PC-9 (cell line): ENCODE measurements around the gene APMAP. TPM values are rescaled to one million over a fixed set of nuclear protein-coding genes. Genes with fewer than 3 reads are reported as not detected.

ENCODE experiments used
- BruUV-seq: library from RNA; stranded (reverse); fragments of 400-500 nt; replicated peaks from 2 replicates; lab custom pipeline; 2021; lab: Mats Ljungman, UMichigan
- CTCF ChIA-PET: fragments of 300-600 bp; sonication (Branson Sonifier 250); formaldehyde crosslinking; loops from one replicate; lab custom pipeline; 2022; ENCODE audit warnings: antibody characterized with exemption; lab: Charles Lee
- POLR2A ChIA-PET: fragments of 300-600 bp; sonication (Branson Sonifier 250); formaldehyde crosslinking; loops from one replicate; lab custom pipeline; 2022; ENCODE audit warnings: antibody characterized with exemption; ENCODE audit not compliant: unreplicated experiment; lab: Charles Lee
- DNase-seq, 2 experiments: peaks; one replicate each; pipeline versions ENCODE4 v3.0.0 to v3.0.0-alpha.2; 2015 to 2022; ENCODE audit warnings: mixed read lengths in 1 of 2
- H2AFZ ChIP-seq: fragments of 200-600 bp; sonication (generic); 2 replicates; pipeline ENCODE4 v1.8.1; 2017; ENCODE audit warnings: antibody characterized with exemption
- H3F3A ChIP-seq: fragments of 200-600 bp; sonication (generic); 2 replicates; pipeline ENCODE4 v1.8.1; 2017; ENCODE audit warnings: antibody characterized with exemption, mild to moderate bottlenecking, low read depth; ENCODE audit not compliant: insufficient read depth
- H3K27ac ChIP-seq: fragments of 200-600 bp; sonication (generic); 2 replicates; pipeline ENCODE4 v1.6.1; 2016; ENCODE audit warnings: mixed run types
- H3K27me3 ChIP-seq: fragments of 200-600 bp; sonication (generic); 2 replicates; pipeline ENCODE4 v1.6.1; 2016; ENCODE audit warnings: low read depth, mixed run types; ENCODE audit not compliant: insufficient read depth
- H3K36me3 ChIP-seq: fragments of 200-600 bp; sonication (generic); 2 replicates; pipeline ENCODE4 v1.6.1; 2016; ENCODE audit warnings: low read depth, mixed run types
- H3K4me1 ChIP-seq: fragments of 200-600 bp; sonication (generic); replicated peaks from 2 replicates; pipeline ENCODE4 v1.6.1; 2016; ENCODE audit warnings: mixed run types; ENCODE audit not compliant: insufficient read depth
- H3K4me2 ChIP-seq: fragments of 200-600 bp; sonication (generic); 2 replicates; pipeline ENCODE4 v1.6.1; 2017; ENCODE audit warnings: mixed run types
- H3K4me3 ChIP-seq: fragments of 200-600 bp; sonication (generic); 2 replicates; pipeline ENCODE4 v1.6.1; 2016; ENCODE audit warnings: mixed run types
- H3K79me2 ChIP-seq: fragments of 200-600 bp; sonication (generic); 2 replicates; pipeline ENCODE4 v1.6.1; 2017; ENCODE audit warnings: low read depth, mixed run types
- H3K9me2 ChIP-seq: fragments of 200-600 bp; sonication (generic); 2 replicates; pipeline ENCODE4 v1.8.1; 2017; ENCODE audit warnings: mild to moderate bottlenecking; ENCODE audit not compliant: insufficient read depth
- H3K9me3 ChIP-seq: fragments of 200-600 bp; sonication (generic); 2 replicates; pipeline ENCODE4 v1.8.1; 2016; ENCODE audit warnings: low read depth; ENCODE audit not compliant: insufficient read depth
- H4K20me1 ChIP-seq: fragments of 200-600 bp; sonication (generic); 2 replicates; pipeline ENCODE4 v1.8.1; 2017; ENCODE audit not compliant: insufficient read depth
- CTCF ChIP-seq: fragments of 200-600 bp; sonication (generic); conservative IDR thresholded peaks from 2 replicates; pipeline ENCODE4 v1.6.1; 2017; ENCODE audit warnings: mixed run types, antibody characterized with exemption, mild to moderate bottlenecking, moderate library complexity
- EZH2 ChIP-seq: fragments of 200-600 bp; sonication (generic); IDR thresholded peaks from 2 replicates; pipeline ENCODE4 v1.8.0; 2017; ENCODE audit warnings: antibody characterized with exemption, low read depth
- intact Hi-C: fragments of 100-400 bp; cut with micrococcal nuclease; formaldehyde crosslinking; loops from one replicate; pipeline ENCODE4 v1.10.0; 2022; ENCODE audit not compliant: unreplicated experiment
- total RNA-seq: library from RNA; stranded (reverse); gene quantifications from 2 replicates; pipeline ENCODE4 v1.2.3, GENCODE V29; 2021

APMAP gene
- total RNA-seq, 1 experiment from 2014 or later, result 103 TPM

GRCh38 chr20:24971376-24972101 is 21.0 kb downstream of the APMAP start:
- Histone ChIP-seq H3K4me2 (no peak overlapping the region), H3K27me3 (no peaks in the 10 kb centered on the region), H2AFZ (no peak overlapping the region), H4K20me1 (no peaks in the 10 kb centered on the region), H3K27ac (no peak overlapping the region), H3K4me1 (no peaks in the 10 kb centered on the region), H3K9me2 (no peaks in the 10 kb centered on the region), H3K4me3 (no peak overlapping the region), H3K36me3 (peaks cover 28% of the 10 kb centered on the region), H3F3A (no peaks in the 10 kb centered on the region), H3K79me2 (no peaks in the 10 kb centered on the region), H3K9me3 (0 out of 2 replicates have a peak, but pooled peaks cover 5% of the 10 kb centered on the region)
- CTCF ChIA-PET, result no interaction called here
- TF ChIP-seq EZH2 (no peak), CTCF (no peak)
- DNase-seq, result no peak
- no TSS peak for BruUV-seq
- intact Hi-C loops, result no loop called here
- POLR2A ChIA-PET, result no interaction called here

DNA sequence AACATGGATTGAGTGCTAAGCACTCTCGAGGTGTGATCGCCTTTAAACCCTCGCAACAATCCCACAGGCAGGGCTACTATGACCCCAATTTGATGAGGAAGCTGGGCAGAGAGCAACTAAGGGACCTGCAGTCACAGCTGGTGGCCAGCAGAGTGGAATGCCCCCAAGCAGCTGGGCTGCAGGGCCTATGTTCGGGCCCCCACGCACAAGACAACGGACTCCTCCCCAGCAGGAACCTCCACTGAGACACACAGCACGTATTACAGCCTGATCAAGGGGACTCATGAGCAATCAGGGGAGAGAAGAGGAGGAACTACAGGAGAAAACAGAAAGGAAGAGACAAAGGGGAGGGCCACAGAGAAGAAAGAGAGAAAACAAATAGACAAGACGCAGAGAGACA is 21.8 kb downstream of the APMAP start:
- POLR2A ChIA-PET, result no interaction called here
- H3K79me2 ChIP-seq, result no peaks in the 10 kb centered on the region
- intact Hi-C loops, result no loop called here

GRCh38 chr20:24970030-24970553 is 22.5 kb downstream of the APMAP start:
- no peaks in the 10 kb centered on the region for H3F3A ChIP-seq
- H3K4me2 ChIP-seq, result no peak overlapping the region
- POLR2A ChIA-PET, result no interaction called here
- CTCF ChIA-PET, result no interaction called here
- BruUV-seq, result no TSS peak
- no peak overlapping the region for H3K4me3 ChIP-seq
- no peaks in the 10 kb centered on the region for H3K9me3 ChIP-seq
- no peaks in the 10 kb centered on the region for H3K79me2 ChIP-seq
- H3K4me1 ChIP-seq, result no peaks in the 10 kb centered on the region
- H3K9me2 ChIP-seq, result no peaks in the 10 kb centered on the region
- H3K36me3 ChIP-seq, result peaks cover 25% of the 10 kb centered on the region
- H3K27ac ChIP-seq, result no peak overlapping the region
- H3K27me3 ChIP-seq, result no peaks in the 10 kb centered on the region
- H4K20me1 ChIP-seq, result no peaks in the 10 kb centered on the region
- intact Hi-C loops, result no loop called here
- H2AFZ ChIP-seq, result no peak overlapping the region
- no peak for DNase-seq
- TF ChIP-seq EZH2, result no peak

More for the DNA sequence above, 21.8 kb downstream of the APMAP start:
- H4K20me1 ChIP-seq, result no peaks in the 10 kb centered on the region
- no peak for TF ChIP-seq CTCF
- TF ChIP-seq EZH2, result no peak
- peaks cover 25% of the 10 kb centered on the region for H3K36me3 ChIP-seq
- no peaks in the 10 kb centered on the region for H3K9me2 ChIP-seq
- H3K4me1 ChIP-seq, result no peaks in the 10 kb centered on the region
- BruUV-seq, result no TSS peak
- CTCF ChIA-PET, result no interaction called here
- no peak for DNase-seq
- no peaks in the 10 kb centered on the region for H3K27me3 ChIP-seq
- H3K4me2 ChIP-seq, result no peak overlapping the region
- no peak overlapping the region for H2AFZ ChIP-seq
- no peaks in the 10 kb centered on the region for H3K9me3 ChIP-seq
- H3F3A ChIP-seq, result no peaks in the 10 kb centered on the region
- no peak overlapping the region for H3K4me3 ChIP-seq
- no peak overlapping the region for H3K27ac ChIP-seq
